BLaER1 (cell line): Measurements from ENCODE around the gene CCDC87.

Experiments
- H3K27ac ChIP-seq: shearing (Covaris generic); formaldehyde crosslinking; 2 replicates; pipeline ENCODE4 v1.8.1; 2022
- H3K27me3 ChIP-seq: shearing (Covaris generic); formaldehyde crosslinking; 2 replicates; pipeline ENCODE4 v1.8.1; 2022
- H3K36me3 ChIP-seq: shearing (Covaris generic); formaldehyde crosslinking; 2 replicates; pipeline ENCODE4 v1.8.1; 2022
- H3K4me1 ChIP-seq: shearing (Covaris generic); formaldehyde crosslinking; 2 replicates; pipeline ENCODE4 v1.8.1; 2022
- H3K4me2 ChIP-seq: shearing (Covaris generic); formaldehyde crosslinking; 2 replicates; pipeline ENCODE4 v1.8.1; 2022
- H3K4me3 ChIP-seq: shearing (Covaris generic); formaldehyde crosslinking; 2 replicates; pipeline ENCODE4 v1.8.1; 2022
- H3K9ac ChIP-seq: shearing (Covaris generic); formaldehyde crosslinking; 2 replicates; pipeline ENCODE4 v1.8.1; 2022
- H3K9me3 ChIP-seq: shearing (Covaris generic); formaldehyde crosslinking; 2 replicates; pipeline ENCODE4 v1.8.1; 2022
- H4K20me1 ChIP-seq: shearing (Covaris generic); formaldehyde crosslinking; 2 replicates; pipeline ENCODE4 v1.8.1; 2022
- Cebpa-rat ChIP-seq: shearing (Covaris generic); IDR thresholded peaks from 2 replicates; pipeline ENCODE4 v1.8.1; 2022

Gene CCDC87

GRCh38 chr11:66631883-66632282 lies 39.0 kb upstream of the CCDC87 start:
- Histone ChIP-seq H3K4me2 (no peak overlapping the region), H3K4me1 (no peaks in the 10 kb centered on the region), H4K20me1 (peaks cover 100% of the 10 kb centered on the region), H3K4me3 (no peak overlapping the region), H3K36me3 (peaks cover 95% of the 10 kb centered on the region), H3K9ac (no peak overlapping the region), H3K9me3 (no peaks in the 10 kb centered on the region), H3K27ac (no peak overlapping the region), H3K27me3 (no peaks in the 10 kb centered on the region)
- TF ChIP-seq Cebpa-rat: no peak

- Histone ChIP-seq H3K4me1 (peaks cover 4% of the 10 kb centered on the region), H3K4me3 (no peak overlapping the region), H4K20me1 (peaks cover 100% of the 10 kb centered on the region), H3K9ac (no peak overlapping the region), H3K36me3 (peaks cover 100% of the 10 kb centered on the region), H3K9me3 (no peaks in the 10 kb centered on the region), H3K4me2 (no peak overlapping the region), H3K27me3 (no peaks in the 10 kb centered on the region), H3K27ac (no peak overlapping the region)
- TF ChIP-seq Cebpa-rat: no peak
These were observed 36.5 kb upstream of the CCDC87 start for GRCh38 chr11:66629356-66629755.

GRCh38 chr11:66628061-66628603 lies 35.3 kb upstream of the CCDC87 start:
- H3K27me3 ChIP-seq: no peaks in the 10 kb centered on the region
- no peaks in the 10 kb centered on the region for H3K9me3 ChIP-seq
- H3K27ac ChIP-seq: no peak overlapping the region
- TF ChIP-seq Cebpa-rat: no peak
- H3K4me3 ChIP-seq: no peak overlapping the region
- H3K4me1 ChIP-seq: peaks cover 16% of the 10 kb centered on the region
- H3K9ac ChIP-seq: no peak overlapping the region
- H4K20me1 ChIP-seq: peaks cover 100% of the 10 kb centered on the region
- H3K4me2 ChIP-seq: no peak overlapping the region
- H3K36me3 ChIP-seq: peaks cover 100% of the 10 kb centered on the region

- Histone ChIP-seq H3K9ac (no peak overlapping the region), H3K9me3 (no peaks in the 10 kb centered on the region), H3K4me1 (peaks cover 28% of the 10 kb centered on the region), H3K4me2 (no peak overlapping the region), H4K20me1 (peaks cover 100% of the 10 kb centered on the region), H3K36me3 (peaks cover 100% of the 10 kb centered on the region), H3K27me3 (no peaks in the 10 kb centered on the region), H3K4me3 (no peak overlapping the region), H3K27ac (no peak overlapping the region)
- no peak for TF ChIP-seq Cebpa-rat
These were observed 34.1 kb upstream of the CCDC87 start for GRCh38 chr11:66626926-66627325.

GRCh38 chr11:66626382-66626781 lies 33.5 kb upstream of the CCDC87 start:
- Histone ChIP-seq H3K4me2 (no peak overlapping the region), H3K27me3 (no peaks in the 10 kb centered on the region), H4K20me1 (peaks cover 100% of the 10 kb centered on the region), H3K9ac (no peak overlapping the region), H3K4me3 (no peak overlapping the region), H3K9me3 (no peaks in the 10 kb centered on the region), H3K4me1 (peaks cover 33% of the 10 kb centered on the region), H3K36me3 (peaks cover 100% of the 10 kb centered on the region), H3K27ac (no peak overlapping the region)
- TF ChIP-seq Cebpa-rat: no peak

GRCh38 chr11:66625752-66626149 lies 32.9 kb upstream of the CCDC87 start:
- no peaks in the 10 kb centered on the region for H3K27me3 ChIP-seq
- peaks cover 100% of the 10 kb centered on the region for H3K36me3 ChIP-seq
- peaks cover 100% of the 10 kb centered on the region for H4K20me1 ChIP-seq
- no peak overlapping the region for H3K9ac ChIP-seq
- no peak overlapping the region for H3K4me2 ChIP-seq
- TF ChIP-seq Cebpa-rat: no peak
- H3K9me3 ChIP-seq: no peaks in the 10 kb centered on the region
- no peak overlapping the region for H3K27ac ChIP-seq
- H3K4me3 ChIP-seq: no peak overlapping the region
- H3K4me1 ChIP-seq: peaks cover 40% of the 10 kb centered on the region

- TF ChIP-seq Cebpa-rat: no peak
- H3K27me3 ChIP-seq: no peaks in the 10 kb centered on the region
- H3K9me3 ChIP-seq: no peaks in the 10 kb centered on the region
- peaks cover 45% of the 10 kb centered on the region for H3K4me1 ChIP-seq
- H3K9ac ChIP-seq: no peak overlapping the region
- peaks cover 100% of the 10 kb centered on the region for H3K36me3 ChIP-seq
- H3K27ac ChIP-seq: no peak overlapping the region
- peak overlapping the region; percentile 3; the same call in 1 of the 2 replicates for H3K4me2 ChIP-seq
- H3K4me3 ChIP-seq: no peak overlapping the region
- H4K20me1 ChIP-seq: peaks cover 100% of the 10 kb centered on the region
These were observed 32.3 kb upstream of the CCDC87 start for GRCh38 chr11:66625041-66625751.

- no peaks in the 10 kb centered on the region for H3K9me3 ChIP-seq
These were observed 31.6 kb upstream of the CCDC87 start for GRCh38 chr11:66624450-66624849.

GRCh38 chr11:66619080-66619554 lies 26.3 kb upstream of the CCDC87 start:
- peak overlapping the region; percentile 99 for H3K4me3 ChIP-seq

More at GRCh38 chr11:66624450-66624849, 31.6 kb upstream of the CCDC87 start:
- H3K9ac ChIP-seq: no peak overlapping the region
- H3K4me2 ChIP-seq: peak overlapping the region; percentile 3; the same call in 1 of the 2 replicates
- H4K20me1 ChIP-seq: peaks cover 100% of the 10 kb centered on the region
- H3K4me1 ChIP-seq: peaks cover 53% of the 10 kb centered on the region
- peaks cover 100% of the 10 kb centered on the region for H3K36me3 ChIP-seq
- no peak for TF ChIP-seq Cebpa-rat
- H3K27ac ChIP-seq: no peak overlapping the region
- no peaks in the 10 kb centered on the region for H3K27me3 ChIP-seq
- H3K4me3 ChIP-seq: no peak overlapping the region

GRCh38 chr11:66617155-66617834 lies 24.4 kb upstream of the CCDC87 start:
- H3K4me1 ChIP-seq: peaks cover 62% of the 10 kb centered on the region
- no peaks in the 10 kb centered on the region for H3K27me3 ChIP-seq
- no peaks in the 10 kb centered on the region for H3K9me3 ChIP-seq
- H3K9ac ChIP-seq: peak overlapping the region; percentile 97
- H3K4me2 ChIP-seq: peak overlapping the region; percentile 97
- H3K4me3 ChIP-seq: peak overlapping the region; percentile 99
- no peak for TF ChIP-seq Cebpa-rat
- peaks cover 59% of the 10 kb centered on the region for H4K20me1 ChIP-seq
- peak overlapping the region; percentile 97 for H3K27ac ChIP-seq
- peaks cover 44% of the 10 kb centered on the region for H3K36me3 ChIP-seq

More at GRCh38 chr11:66619080-66619554, 26.3 kb upstream of the CCDC87 start:
- Histone ChIP-seq H3K9ac (peak overlapping the region; percentile 97), H3K9me3 (no peaks in the 10 kb centered on the region), H3K27me3 (no peaks in the 10 kb centered on the region), H3K4me1 (peaks cover 74% of the 10 kb centered on the region), H4K20me1 (peaks cover 77% of the 10 kb centered on the region), H3K36me3 (peaks cover 63% of the 10 kb centered on the region), H3K27ac (0 out of 2 replicates have a peak overlapping the region, but pooled peaks have one; percentile 97), H3K4me2 (peak overlapping the region; percentile 97)
- no peak for TF ChIP-seq Cebpa-rat
